ENCODE measurements around the gene LYRM9. TPM values are rescaled to one million over a fixed set of nuclear protein-coding genes. Genes with fewer than 3 reads are reported as not detected.

LYRM9 gene
- total and polyA plus RNA-seq, 2 of the 8 experiments (the other 6 are each of a cell fraction or from before 2014, with no cell fraction given), result 4.3 to 5.2 TPM

GRCh38 chr17:27918498-27918897 is 25.3 kb upstream of the LYRM9 start:
- no peak for DNase-seq (ENCODE audit: low read depth in 1 of 2, low spot score in 2 of 2)
- Histone ChIP-seq H4K5ac (ENCODE audit: insufficient read length, low read depth, low read length) (no peak overlapping the region), H2BK5ac (ENCODE audit: low read depth, low read length) (no peak overlapping the region), H3K56ac (replicated peaks; ENCODE audit: insufficient read length, low read depth, low read length) (no peak overlapping the region), H3K27ac (ENCODE audit: low read depth, low read length) (no peak overlapping the region), H4K8ac (ENCODE audit: extremely low read depth, insufficient read depth, low read length) (no peak overlapping the region), H3K9me3 (ENCODE audit: insufficient read depth in 2 of 2, low read depth in 1 of 2, low read length in 1 of 2) (no peaks in the 10 kb centered on the region), H3K14ac (ENCODE audit: insufficient read length) (no peak overlapping the region), H3K4me1 (replicated peaks in 1 of 4; ENCODE audit: control insufficient read depth in 3 of 4, insufficient read depth in 4 of 4, low read length in 3 of 4) (peaks cover 0 to 11% (median 10%) of the 10 kb centered on the region in 4 experiments; a peak in 4 of 7 replicates), H3K23ac (ENCODE audit: insufficient read length) (no peak overlapping the region), H2BK12ac (ENCODE audit: low read depth, low read length) (no peak overlapping the region), H3K27me3 (replicated peaks in 1 of 4; ENCODE audit: control insufficient read depth in 3 of 4, extremely low read depth in 1 of 4, insufficient read depth in 3 of 4, low read length in 3 of 4) (peaks cover 28 to 52% (median 50%) of the 10 kb centered on the region in 4 experiments), H3K18ac (ENCODE audit: extremely low read depth, low read length) (no peak overlapping the region), H3K4me3 (ENCODE audit: extremely low read depth in 1 of 4, insufficient read depth in 2 of 4, low read depth in 3 of 4, low read length in 4 of 4) (no peak overlapping the region), H3K36me3 (ENCODE audit: control insufficient read depth in 2 of 4, insufficient read depth in 4 of 4, low read length in 3 of 4) (no peaks in the 10 kb centered on the region), H3K4ac (replicated peaks; ENCODE audit: insufficient read length, low read depth, low read length) (no peak overlapping the region), H3K4me2 (ENCODE audit: insufficient read depth in 1 of 2, low read depth in 2 of 2, low read length in 2 of 2) (no peak overlapping the region), H3K9ac (replicated peaks in 1 of 4; ENCODE audit: extremely low read depth in 1 of 4, low read depth in 3 of 4, low read length in 3 of 4) (no peak overlapping the region), H4K91ac (replicated peaks; ENCODE audit: insufficient read length, low read length) (no peak overlapping the region), H2BK15ac (ENCODE audit: low read length) (0 out of 2 replicates have a peak overlapping the region, but pooled peaks have one; percentile 47), H4K20me1 (replicated peaks in 1 of 2; ENCODE audit: control insufficient read depth in 1 of 2, insufficient read depth in 2 of 2, low read length in 2 of 2) (peaks cover 2 to 3% of the 10 kb centered on the region in 2 experiments), H2AK5ac (ENCODE audit: low read depth, low read length) (no peak overlapping the region), H2BK120ac (replicated peaks; ENCODE audit: low read depth, low read length) (no peak overlapping the region), H3K79me1 (ENCODE audit: low read depth, low read length) (no peaks in the 10 kb centered on the region), H3K23me2 (ENCODE audit: low read depth, low read length) (no peaks in the 10 kb centered on the region), H2AFZ (ENCODE audit: low read length) (no peak overlapping the region), H2BK20ac (ENCODE audit: low read length) (no peak overlapping the region), H3K79me2 (ENCODE audit: control insufficient read depth in 1 of 2, insufficient read depth in 2 of 2, low read length in 2 of 2) (no peaks in the 10 kb centered on the region)
- FAIRE-seq, result no peak
- POLR2A ChIA-PET (ENCODE audit: partially characterized antibody), result no interaction called here
- CTCF ChIA-PET (ENCODE audit: partially characterized antibody), result interaction anchor here (1.1 kb wide), 1 partner anchor 9 kb away, joined by 3 read pairs; no protein-coding TSS in a partner anchor
- 87% methylated on average over 1 of the region's 1 CpG; no CpG with 5 or more reads in 1 of the 2 experiments for WGBS, 2 experiments (ENCODE audit: extremely low coverage in 1 of 2, insufficient coverage in 1 of 2, insufficient read length in 1 of 2, insufficient replicate concordance in 2 of 2, low coverage in 1 of 2, low lambda C conversion rate in 2 of 2, missing lambda C conversion rate in 1 of 2)
- no peak for TF ChIP-seq YY1 (IDR thresholded peaks at IDR 0.05; ENCODE audit: low read depth, low read length)
- no peak for TF ChIP-seq NANOG (IDR thresholded peaks at IDR 0.05; ENCODE audit: insufficient read depth, low read depth, low read length, poor library complexity, severe bottlenecking)
- no peak for TF ChIP-seq JUN (IDR thresholded peaks at IDR 0.05; ENCODE audit: low read depth, low read length)
- no peak for TF ChIP-seq POLR2A (IDR thresholded peaks at IDR 0.05; ENCODE audit: control extremely low read depth in 1 of 2, low read depth in 2 of 2, low read length in 2 of 2)
- TF ChIP-seq SIRT6 (IDR thresholded peaks at IDR 0.05; ENCODE audit: low read length), result no peak
- no peak for TF ChIP-seq CTBP2 (IDR thresholded peaks at IDR 0.05; ENCODE audit: borderline replicate concordance, insufficient read depth, insufficient read length, low read length)
- TF ChIP-seq CTCF (IDR thresholded peaks at IDR 0.05; ENCODE audit: control extremely low read depth in 1 of 3, insufficient read depth in 1 of 3, low read depth in 1 of 3, low read length in 3 of 3), result no peak
- TF ChIP-seq GTF2F1 (IDR thresholded peaks at IDR 0.05; ENCODE audit: borderline replicate concordance, low read depth, low read length), result no peak
- no peak for TF ChIP-seq CHD1 (IDR thresholded peaks at IDR 0.05; ENCODE audit: low read depth, low read length)
- no peak for TF ChIP-seq TAF7 (optimal IDR thresholded peaks at IDR 0.05; ENCODE audit: borderline replicate concordance, low read depth, low read length)

Measured in H1 (cell line).